HG03575 (cell line): ENCODE results near the gene EPB41L1.

ENCODE experiments used
- ATAC-seq: cut with Tn5 transposase; IDR thresholded peaks from one replicate; pipeline ENCODE4 v1.9.1; 2021; ENCODE audit not compliant: unreplicated experiment, insufficient number of reproducible peaks, low FRiP score; ENCODE audit errors: extremely low read depth

EPB41L1 gene

DNA sequence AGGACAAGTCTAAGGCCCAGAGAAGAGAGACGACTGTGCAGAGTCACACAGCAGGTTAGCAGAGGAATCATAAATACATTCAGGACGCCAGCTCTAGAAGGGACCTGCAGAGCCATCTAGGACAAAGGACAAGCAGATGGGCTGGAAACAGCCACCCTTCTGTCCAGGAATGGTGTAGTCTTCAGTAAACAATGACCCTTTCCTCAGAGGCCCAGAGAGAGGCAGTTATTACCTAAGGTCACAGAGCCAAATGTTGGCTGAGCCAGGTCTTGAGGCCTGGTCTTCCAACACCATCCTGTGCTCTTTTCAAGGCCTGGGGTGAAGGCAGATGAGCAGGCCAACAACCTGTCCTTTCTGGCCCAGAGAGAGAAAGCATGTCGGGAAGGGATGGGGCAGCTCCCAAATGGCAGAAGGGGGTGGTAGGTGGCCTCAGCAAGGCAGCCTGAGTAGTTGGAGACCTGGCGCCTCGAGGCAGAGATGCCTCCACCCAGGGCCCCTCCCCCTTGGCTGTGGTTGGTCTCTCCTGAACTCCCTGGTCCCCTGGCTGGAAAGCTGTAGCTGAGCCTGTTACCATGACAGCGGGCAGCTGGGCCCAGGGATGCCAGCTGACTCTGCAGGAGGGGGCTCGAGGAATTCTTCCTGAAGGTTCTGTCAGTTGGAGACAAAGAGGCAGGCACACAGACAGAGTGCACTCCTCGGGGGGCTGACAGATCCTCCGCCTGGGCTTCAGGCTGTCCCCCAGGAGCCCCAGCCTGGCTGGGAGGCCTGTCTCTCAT is 24.8 kb downstream of the EPB41L1 start:
- ATAC-seq = no peak

- no peak for ATAC-seq
Measured at GRCh38 chr20:36180323-36180722, 25.8 kb downstream of the EPB41L1 start.

GRCh38 chr20:36181934-36182603 is 27.5 kb downstream of the EPB41L1 start:
- ATAC-seq = no peak

DNA sequence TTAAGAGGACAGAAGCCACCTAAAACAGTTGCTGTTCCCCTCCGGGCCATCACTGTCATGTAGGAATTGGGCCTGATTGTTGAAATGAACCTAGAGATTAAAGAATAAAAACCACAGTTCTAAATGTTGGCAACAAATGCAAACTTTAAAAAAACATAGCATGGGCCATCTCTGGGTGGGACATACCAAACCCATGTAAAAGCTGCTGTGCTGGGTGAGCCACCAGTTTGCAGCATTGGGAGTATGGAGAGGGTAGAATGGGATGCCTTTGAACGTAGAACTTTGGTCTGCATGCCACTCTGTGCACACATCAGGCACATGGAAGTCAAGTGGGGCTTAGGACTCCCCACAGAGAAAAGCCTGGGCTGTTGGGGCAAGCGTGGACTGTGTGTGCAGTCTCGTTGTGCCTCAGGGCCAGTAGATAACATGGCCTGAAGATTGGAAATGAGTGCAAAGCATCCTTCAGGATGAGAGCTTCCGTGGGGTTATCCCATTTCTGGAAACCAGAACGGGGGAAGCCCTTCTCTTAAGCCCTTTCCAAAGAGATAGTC is 28.1 kb downstream of the EPB41L1 start:
- ATAC-seq = no peak

DNA sequence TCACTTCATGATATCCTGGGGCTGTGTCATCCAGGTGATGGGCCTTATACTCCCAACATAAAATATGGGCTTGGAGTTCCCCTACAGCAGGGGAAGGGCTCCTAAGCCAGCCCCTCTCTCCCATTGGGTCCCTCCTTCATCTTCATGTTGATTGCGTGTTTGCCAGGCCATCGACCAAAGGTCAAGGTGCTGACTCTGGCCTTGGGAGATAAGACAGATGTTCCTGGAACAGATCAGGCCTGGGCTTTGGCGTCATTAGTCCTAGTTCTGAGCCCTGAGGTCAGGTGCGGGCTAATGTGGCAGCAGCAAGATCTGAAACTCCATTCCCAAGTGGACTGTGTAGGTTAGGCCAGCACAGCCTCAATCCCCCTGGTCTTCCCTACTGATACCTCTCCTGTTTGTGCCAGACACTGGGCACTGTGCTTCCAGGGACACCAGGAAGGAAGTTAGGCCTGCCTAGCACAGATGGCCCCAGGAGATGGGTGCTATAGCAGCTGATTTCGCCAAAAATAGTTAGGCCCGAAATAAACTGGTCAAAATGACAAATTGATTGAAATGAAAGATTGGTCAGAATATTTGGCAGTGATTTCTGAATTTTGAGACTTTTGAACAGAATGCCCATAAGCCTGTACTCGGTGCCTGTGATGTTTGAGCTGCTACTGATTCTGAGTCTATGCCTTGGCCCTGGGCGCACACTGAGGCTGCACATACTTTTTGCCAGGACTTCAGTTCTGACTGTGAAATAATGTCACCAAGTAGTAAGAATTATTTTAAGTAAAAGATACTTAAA is 28.8 kb downstream of the EPB41L1 start:
- no peak for ATAC-seq

DNA sequence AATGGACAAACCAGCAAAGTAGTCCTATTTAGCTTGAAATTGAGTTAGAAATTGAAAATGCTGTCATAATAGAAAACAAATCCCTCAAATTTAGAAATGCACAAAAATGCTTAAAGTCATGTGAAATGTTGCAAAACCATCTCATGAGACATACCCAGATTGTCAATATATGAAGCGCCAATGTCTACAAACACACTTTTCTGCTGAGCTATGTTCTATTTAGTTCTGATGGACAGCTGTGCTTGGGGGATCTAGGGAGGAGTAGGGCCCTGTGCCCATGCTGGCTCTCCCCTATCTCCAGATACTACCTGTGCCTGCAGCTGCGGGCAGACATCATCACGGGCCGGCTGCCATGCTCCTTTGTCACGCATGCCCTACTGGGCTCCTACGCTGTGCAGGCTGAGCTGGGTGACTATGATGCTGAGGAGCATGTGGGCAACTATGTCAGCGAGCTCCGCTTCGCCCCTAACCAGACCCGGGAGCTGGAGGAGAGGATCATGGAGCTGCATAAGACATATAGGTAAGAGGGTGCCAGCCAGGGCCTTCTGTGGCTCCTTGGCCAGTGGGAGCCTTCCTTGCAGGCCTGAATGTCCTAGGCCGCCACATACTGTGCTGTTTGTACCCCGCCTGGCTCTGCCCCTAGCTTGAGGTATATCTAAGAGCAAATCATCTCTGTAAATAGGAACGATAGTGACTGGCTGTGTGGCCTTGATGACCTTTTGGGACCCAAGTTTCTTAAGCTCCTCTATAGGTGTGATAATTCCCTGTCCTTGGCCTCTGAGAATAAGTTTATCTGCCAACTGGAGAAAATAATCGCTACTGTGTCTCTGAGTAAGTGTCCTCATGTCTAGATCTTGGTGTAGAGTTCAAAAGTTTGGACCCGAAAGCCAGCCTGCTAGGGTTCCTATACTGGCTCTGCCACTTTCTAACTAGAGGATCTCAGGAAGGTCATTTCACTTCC is 30.6 kb downstream of the EPB41L1 start:
- ATAC-seq = no peak

DNA sequence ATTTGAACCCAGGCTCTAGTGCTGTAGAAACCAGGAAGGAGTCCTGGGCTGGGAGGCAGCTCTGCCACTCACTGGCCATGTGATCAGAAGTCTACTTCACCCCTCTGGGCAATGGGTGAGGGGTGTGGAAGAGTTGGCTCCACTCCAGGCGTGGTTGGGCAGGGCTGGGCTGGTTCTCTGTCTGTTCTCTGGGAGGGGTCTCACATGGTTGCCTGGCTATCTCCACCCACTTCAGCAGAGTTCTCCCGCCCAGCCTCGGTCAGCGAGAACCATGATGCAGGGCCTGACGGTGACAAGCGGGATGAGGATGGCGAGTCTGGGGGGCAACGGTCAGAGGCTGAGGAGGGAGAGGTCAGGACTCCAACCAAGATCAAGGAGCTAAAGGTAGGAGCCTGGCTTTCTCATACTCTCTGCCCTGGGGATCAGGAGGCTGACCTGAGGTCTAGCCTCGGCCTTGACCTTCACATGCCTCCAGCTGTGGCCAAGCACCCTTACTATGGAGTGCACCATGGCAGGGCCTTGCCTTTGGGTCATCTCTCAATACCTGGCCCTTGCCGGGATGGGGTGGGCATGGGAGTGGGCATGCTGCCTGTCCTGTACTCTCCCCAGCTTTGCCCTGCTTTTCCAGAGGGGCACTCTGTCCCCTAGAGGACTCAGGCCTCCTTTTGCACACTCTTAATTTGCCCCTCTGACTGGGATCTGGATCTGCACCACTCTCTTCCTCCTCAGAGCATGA is 39.6 kb downstream of the EPB41L1 start:
- ATAC-seq = no peak

DNA sequence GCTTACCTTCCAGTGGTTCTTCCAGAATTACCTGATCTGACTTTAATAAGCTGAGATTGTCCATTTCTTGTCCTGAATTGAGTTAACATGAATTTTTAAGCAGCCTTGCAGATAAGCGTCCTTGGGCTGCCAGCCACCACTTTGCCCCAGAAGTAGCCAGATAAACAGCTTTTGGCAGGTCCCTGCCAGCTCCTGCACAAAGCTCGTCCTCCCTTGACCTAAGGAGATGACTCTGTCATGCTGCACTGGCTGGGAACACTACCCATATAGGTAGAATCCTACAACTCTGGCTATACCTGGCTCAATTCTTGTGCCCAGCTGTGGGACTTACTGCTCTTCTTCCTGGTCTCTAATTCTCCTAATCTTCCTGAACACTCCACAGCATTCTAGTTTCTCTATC is 42.1 kb downstream of the EPB41L1 start:
- ATAC-seq = no peak

DNA sequence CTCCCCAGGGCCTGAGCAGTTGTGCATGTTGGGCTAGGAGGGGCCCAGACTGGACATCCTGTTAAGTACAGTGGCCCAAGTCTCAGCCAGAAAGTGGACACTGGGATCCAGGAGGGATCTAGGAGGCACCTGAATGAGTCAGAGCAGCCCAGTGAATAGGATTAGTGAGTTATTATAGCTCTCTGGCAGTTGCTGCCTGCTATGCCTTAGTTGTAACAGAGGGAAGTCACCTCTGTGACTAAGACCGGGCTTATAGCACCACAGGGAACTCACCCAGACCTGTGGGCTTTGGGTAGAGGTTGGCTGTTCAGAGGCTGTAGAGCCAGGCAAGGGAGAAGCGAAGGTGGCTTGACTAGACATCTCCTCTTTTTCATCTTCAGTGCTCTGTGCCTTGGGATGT is 42.7 kb downstream of the EPB41L1 start:
- no peak for ATAC-seq

- ATAC-seq = no peak
Measured at GRCh38 chr20:36199345-36200257, 45.1 kb downstream of the EPB41L1 start.

DNA sequence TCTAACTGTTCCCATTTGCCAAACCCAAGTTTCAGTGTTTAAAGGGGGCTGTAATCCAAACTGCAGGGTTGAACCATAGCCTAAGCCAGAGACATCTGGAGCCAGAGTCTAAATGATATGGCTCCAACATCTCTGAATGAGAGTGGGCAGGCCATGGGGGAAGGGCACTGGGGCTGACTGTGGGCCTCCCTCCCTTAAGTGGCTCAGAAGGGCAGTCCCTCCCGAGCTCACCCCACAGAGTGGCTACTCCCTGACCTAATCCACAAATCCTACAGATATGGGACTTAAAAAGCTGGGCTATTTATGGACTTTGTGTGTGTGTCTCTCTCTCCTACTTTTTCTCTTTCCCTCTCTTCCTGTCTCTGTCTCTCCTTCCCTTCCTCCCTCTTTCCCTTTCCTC is 45.9 kb downstream of the EPB41L1 start:
- no peak for ATAC-seq

DNA sequence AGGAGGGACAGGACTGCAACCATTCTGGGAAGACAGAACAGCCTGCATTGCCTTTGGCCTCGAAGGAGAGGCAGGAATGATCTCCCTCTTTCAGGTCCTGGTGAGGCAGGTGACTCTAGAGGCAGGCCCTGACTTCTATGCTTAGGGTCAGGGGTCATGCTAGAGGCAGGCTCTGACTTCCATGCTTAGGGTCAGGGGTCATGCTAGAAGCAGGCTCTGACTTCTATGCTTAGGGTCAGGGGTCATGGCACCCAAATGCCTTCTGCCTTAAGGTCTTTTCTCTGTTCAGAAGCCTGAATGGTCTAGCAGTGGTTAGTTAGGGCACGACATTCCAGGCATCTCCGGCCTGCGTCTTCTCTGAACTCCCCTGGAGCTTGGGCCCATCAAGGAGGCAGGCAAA is 46.7 kb downstream of the EPB41L1 start:
- ATAC-seq = no peak

DNA sequence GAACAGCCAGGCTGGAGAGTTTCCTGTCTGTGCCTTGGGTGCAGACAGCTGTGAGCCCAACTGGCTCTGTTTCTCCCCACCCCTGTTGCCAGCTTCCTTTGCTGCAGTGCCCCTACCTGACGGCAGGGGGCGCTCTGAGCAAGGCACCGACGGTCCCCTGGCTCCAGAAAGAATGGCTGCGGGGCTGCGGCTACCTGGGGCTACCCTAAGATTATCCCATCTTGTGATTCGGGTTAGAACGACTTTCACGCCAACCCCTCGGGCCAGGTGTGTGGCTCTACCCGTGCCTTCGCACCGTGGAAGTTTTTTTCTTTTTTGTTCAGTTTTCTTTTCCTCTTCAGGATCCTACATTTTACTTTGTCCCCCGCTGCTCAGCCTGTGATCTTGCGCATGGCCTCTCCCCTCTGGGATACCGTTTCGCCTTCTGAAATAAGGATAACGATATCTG is 48.4 kb downstream of the EPB41L1 start:
- no peak for ATAC-seq

GRCh38 chr20:36203861-36204260 is 49.3 kb downstream of the EPB41L1 start:
- no peak for ATAC-seq

GRCh38 chr20:36205026-36205425 is 50.5 kb downstream of the EPB41L1 start:
- no peak for ATAC-seq

DNA sequence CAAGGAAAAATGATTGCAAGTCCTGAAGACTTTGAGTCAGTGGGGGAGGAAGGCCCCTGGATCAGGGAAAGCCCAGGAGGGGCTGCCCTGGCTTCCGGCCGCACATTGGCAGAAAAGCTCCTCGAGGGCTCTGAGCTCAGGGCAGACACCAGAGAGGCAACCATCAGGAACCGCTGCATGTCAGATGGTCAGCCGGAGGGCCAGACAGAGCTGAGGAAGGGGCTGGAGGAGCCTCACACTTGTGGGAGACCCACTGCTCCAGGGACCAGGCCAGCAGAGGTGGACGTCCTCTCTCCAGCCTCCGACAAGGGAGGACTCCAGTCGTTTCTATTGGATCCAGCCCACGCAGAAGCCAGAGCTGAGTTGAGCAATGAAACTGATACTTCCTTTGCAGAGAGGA is 51.5 kb downstream of the EPB41L1 start:
- no peak for ATAC-seq

- no peak for ATAC-seq
Measured at GRCh38 chr20:36206641-36207040, 52.1 kb downstream of the EPB41L1 start.
